ENCODE measurements around the gene ATP1A4.

Gene ATP1A4

DNA sequence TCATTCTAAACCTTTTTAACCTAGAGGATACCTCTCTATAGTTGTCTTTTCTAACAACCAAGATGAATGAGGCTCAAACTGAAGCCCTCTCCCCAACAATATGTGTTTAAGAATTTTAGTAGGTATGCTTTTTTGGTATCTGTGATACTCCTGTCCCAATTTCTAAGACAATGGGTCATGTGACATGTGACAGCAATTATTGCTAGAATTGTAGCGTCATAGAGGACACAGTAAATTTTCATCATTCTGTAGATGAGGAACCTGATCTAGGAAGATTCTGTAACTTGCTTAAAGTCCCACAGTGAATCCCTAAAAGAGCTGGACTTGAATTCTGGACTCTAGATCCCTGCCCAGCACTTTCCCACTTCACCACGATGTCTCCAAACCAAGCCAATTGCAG, 27.3 kb downstream of the ATP1A4 start:
- WGBS (ENCODE audit: insufficient coverage), result 100% methylated on average over 2 of the region's 2 CpGs
- H3K36me3 ChIP-seq (ENCODE audit: control insufficient read depth in 4 of 4, insufficient read depth in 4 of 4, low read length in 3 of 4), result no peaks in the 10 kb centered on the region
- POLR2A ChIA-PET, result no interaction called here

DNA sequence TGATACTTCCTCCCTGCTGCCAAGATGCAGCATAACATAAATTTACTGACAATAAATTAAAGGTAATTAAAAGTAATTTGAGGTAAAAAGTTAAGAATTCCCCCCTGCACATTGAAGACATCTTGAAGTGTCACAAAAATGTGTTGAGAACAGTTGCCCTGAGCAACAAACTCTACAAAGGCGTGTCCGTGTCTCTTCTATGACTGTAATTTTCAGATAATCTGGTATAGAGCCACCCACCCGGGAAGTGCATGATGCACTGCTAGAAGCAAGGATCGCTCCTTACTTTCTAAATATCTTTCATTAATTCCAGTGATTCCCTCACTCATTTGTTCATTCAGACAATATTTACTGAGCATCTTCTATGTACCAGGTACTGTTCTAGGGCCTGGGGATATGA, 27.9 kb downstream of the ATP1A4 start:
- Histone ChIP-seq H3K36me3 (ENCODE audit: control insufficient read depth in 4 of 4, insufficient read depth in 4 of 4, low read length in 3 of 4) (no peaks in the 10 kb centered on the region), H3K9me3 (ENCODE audit: control extremely low read depth in 1 of 5, control insufficient read depth in 4 of 5, insufficient read depth in 2 of 5, low read depth in 1 of 5, low read length in 4 of 5) (no peaks in the 10 kb centered on the region), H3K4me1 (ENCODE audit: control extremely low read depth in 1 of 4, control insufficient read depth in 4 of 4, insufficient read depth in 4 of 4, low read length in 3 of 4) (no peaks in the 10 kb centered on the region), H3K4me3 (ENCODE audit: control insufficient read depth in 1 of 7, extremely low read depth in 1 of 7, insufficient read depth in 4 of 7, low read depth in 2 of 7, low read length in 6 of 7) (no peak overlapping the region), H3K27me3 (replicated peaks in 2 of 5; ENCODE audit: control insufficient read depth in 4 of 5, insufficient read depth in 5 of 5, low read length in 4 of 5) (peaks cover 0 to 3% (median 0%) of the 10 kb centered on the region in 5 experiments), H3K27ac (ENCODE audit: insufficient read depth in 1 of 2, low read depth in 1 of 2, low read length in 2 of 2, poor library complexity in 1 of 2, severe bottlenecking in 2 of 2) (no peak overlapping the region)
- WGBS (ENCODE audit: insufficient coverage), result 100% methylated on average over 4 of the region's 4 CpGs
- no peak for DNase-seq
- CTCF ChIA-PET, result interaction anchor here (0.7 to 2.1 kb wide), 5 partner anchors 12 to 130 kb away, joined by 3 to 10 read pairs (median 3); no protein-coding TSS in a partner anchor
- POLR2A ChIA-PET, result no interaction called here

More for the DNA sequence above, 27.3 kb downstream of the ATP1A4 start:
- Histone ChIP-seq H3K27me3 (replicated peaks in 2 of 5; ENCODE audit: control insufficient read depth in 4 of 5, insufficient read depth in 5 of 5, low read length in 4 of 5) (peaks cover 0 to 3% (median 0%) of the 10 kb centered on the region in 5 experiments), H3K4me3 (ENCODE audit: control insufficient read depth in 1 of 7, extremely low read depth in 1 of 7, insufficient read depth in 4 of 7, low read depth in 2 of 7, low read length in 6 of 7) (no peak overlapping the region), H3K27ac (ENCODE audit: insufficient read depth in 1 of 2, low read depth in 1 of 2, low read length in 2 of 2, poor library complexity in 1 of 2, severe bottlenecking in 2 of 2) (no peak overlapping the region), H3K9me3 (ENCODE audit: control extremely low read depth in 1 of 5, control insufficient read depth in 4 of 5, insufficient read depth in 2 of 5, low read depth in 1 of 5, low read length in 4 of 5) (no peaks in the 10 kb centered on the region), H3K4me1 (ENCODE audit: control extremely low read depth in 1 of 4, control insufficient read depth in 4 of 4, insufficient read depth in 4 of 4, low read length in 3 of 4) (no peaks in the 10 kb centered on the region)
- no peak for DNase-seq
- CTCF ChIA-PET, result interaction anchor here (0.7 to 2.1 kb wide), 5 partner anchors 13 to 130 kb away, joined by 3 to 10 read pairs (median 3); no protein-coding TSS in a partner anchor

DNA sequence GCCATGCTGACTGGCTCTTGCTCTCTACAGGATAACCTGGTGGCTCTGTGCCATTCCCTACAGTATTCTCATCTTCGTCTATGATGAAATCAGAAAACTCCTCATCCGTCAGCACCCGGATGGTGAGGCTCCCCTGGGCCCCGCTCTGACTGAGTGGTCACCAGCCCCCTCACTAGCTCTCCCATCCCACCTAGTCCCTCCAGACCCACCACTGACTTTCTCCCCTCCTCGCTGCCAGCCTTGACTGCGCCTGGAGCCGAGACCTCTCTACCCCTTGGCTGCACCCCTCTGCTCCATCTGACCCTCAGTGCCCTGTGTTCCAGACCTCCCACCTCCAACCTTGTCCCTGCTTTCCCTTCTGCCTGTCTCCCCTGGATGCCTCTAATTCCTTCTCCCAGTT, 34.8 kb downstream of the ATP1A4 start:
- Histone ChIP-seq H3K36me3 (ENCODE audit: control insufficient read depth in 4 of 4, insufficient read depth in 4 of 4, low read length in 3 of 4) (no peaks in the 10 kb centered on the region), H3K27me3 (replicated peaks in 2 of 5; ENCODE audit: control insufficient read depth in 4 of 5, insufficient read depth in 5 of 5, low read length in 4 of 5) (no peaks in the 10 kb centered on the region), H3K27ac (ENCODE audit: insufficient read depth in 1 of 2, low read depth in 1 of 2, low read length in 2 of 2, poor library complexity in 1 of 2, severe bottlenecking in 2 of 2) (no peak overlapping the region), H3K4me1 (ENCODE audit: control extremely low read depth in 1 of 4, control insufficient read depth in 4 of 4, insufficient read depth in 4 of 4, low read length in 3 of 4) (no peaks in the 10 kb centered on the region), H3K4me3 (ENCODE audit: control insufficient read depth in 1 of 7, extremely low read depth in 1 of 7, insufficient read depth in 4 of 7, low read depth in 2 of 7, low read length in 6 of 7) (no peak overlapping the region), H3K9me3 (ENCODE audit: control extremely low read depth in 1 of 5, control insufficient read depth in 4 of 5, insufficient read depth in 2 of 5, low read depth in 1 of 5, low read length in 4 of 5) (no peaks in the 10 kb centered on the region)
- ChIA-PET CTCF (interaction anchor here (0.7 to 8.3 kb wide), 2 partner anchors 11 to 18 kb away, joined by 3 to 95 read pairs; partner anchors contain the start of gene PEA15), POLR2A (no interaction called here)
- WGBS (ENCODE audit: insufficient coverage), result 100% methylated on average over 7 of the region's 7 CpGs
- no peak for DNase-seq

DNA sequence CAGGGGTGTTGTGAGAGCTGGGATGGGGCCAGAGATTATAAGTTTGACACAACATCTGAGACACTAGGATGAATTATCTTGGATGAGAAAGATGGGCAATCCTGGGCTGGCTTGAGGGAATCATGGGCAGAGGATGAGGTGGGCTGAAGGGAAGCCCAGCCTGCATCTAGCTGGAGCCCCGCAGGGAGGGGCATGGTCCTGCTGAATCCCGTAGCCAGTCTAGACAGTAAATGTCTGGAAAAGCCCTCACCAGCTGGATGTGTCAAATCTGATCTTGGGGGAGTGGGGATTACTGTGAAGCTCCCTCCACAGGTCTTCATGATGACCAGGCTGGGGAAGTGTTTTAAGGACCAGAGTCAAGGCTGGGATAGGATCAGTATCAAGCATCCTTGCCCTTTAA, 35.3 kb downstream of the ATP1A4 start:
- no peaks in the 10 kb centered on the region for H3K36me3 ChIP-seq (ENCODE audit: control insufficient read depth in 4 of 4, insufficient read depth in 4 of 4, low read length in 3 of 4)
- ChIA-PET CTCF (interaction anchor here (2.1 to 8.3 kb wide), 3 partner anchors 18 to 85 kb away, joined by 5 to 95 read pairs (median 31); partner anchors contain the start of gene PEA15), POLR2A (no interaction called here)
- WGBS (ENCODE audit: insufficient coverage), result 90% methylated on average over 2 of the region's 2 CpGs
- H3K27ac ChIP-seq (ENCODE audit: insufficient read depth in 1 of 2, low read depth in 1 of 2, low read length in 2 of 2, poor library complexity in 1 of 2, severe bottlenecking in 2 of 2), result no peak overlapping the region
- H3K4me3 ChIP-seq (ENCODE audit: control insufficient read depth in 1 of 7, extremely low read depth in 1 of 7, insufficient read depth in 4 of 7, low read depth in 2 of 7, low read length in 6 of 7), result no peak overlapping the region
- H3K27me3 ChIP-seq (replicated peaks in 2 of 5; ENCODE audit: control insufficient read depth in 4 of 5, insufficient read depth in 5 of 5, low read length in 4 of 5), result no peaks in the 10 kb centered on the region
- DNase-seq, result no peak
- H3K9me3 ChIP-seq (ENCODE audit: control extremely low read depth in 1 of 5, control insufficient read depth in 4 of 5, insufficient read depth in 2 of 5, low read depth in 1 of 5, low read length in 4 of 5), result no peaks in the 10 kb centered on the region
- H3K4me1 ChIP-seq (ENCODE audit: control extremely low read depth in 1 of 4, control insufficient read depth in 4 of 4, insufficient read depth in 4 of 4, low read length in 3 of 4), result no peaks in the 10 kb centered on the region

DNA sequence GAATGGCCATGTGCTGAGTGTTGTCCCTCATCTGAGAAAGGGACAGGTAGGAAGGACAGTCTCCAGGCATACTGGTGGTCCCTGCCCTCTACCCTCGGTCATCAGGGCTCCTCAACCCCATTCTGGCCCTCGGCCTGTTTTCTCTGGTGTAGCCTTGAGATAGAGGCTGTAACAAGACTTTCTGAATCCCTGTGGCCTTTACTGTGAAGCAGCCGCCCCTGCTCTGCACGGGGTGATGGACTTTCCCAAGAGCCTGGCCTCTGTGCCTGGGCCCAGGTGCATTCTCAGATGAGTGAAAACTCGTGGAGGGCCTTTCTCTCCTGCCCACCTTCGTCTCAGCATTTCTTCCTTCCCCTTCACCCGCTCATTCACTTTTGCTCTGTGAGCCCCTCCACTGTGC, 36.0 kb downstream of the ATP1A4 start:
- 88% methylated on average over 7 of the region's 7 CpGs for whole genome bisulfite sequencing (ENCODE audit: insufficient coverage)
- H3K36me3 ChIP-seq (ENCODE audit: control insufficient read depth in 4 of 4, insufficient read depth in 4 of 4, low read length in 3 of 4), result no peaks in the 10 kb centered on the region
- ChIA-PET CTCF (interaction anchor here (0.5 to 8.3 kb wide), 7 partner anchors 9 to 86 kb away, joined by 3 to 95 read pairs (median 5); partner anchors contain the start of gene PEA15), POLR2A (no interaction called here)
- no peaks in the 10 kb centered on the region for H3K4me1 ChIP-seq (ENCODE audit: control extremely low read depth in 1 of 4, control insufficient read depth in 4 of 4, insufficient read depth in 4 of 4, low read length in 3 of 4)
- H3K9me3 ChIP-seq (ENCODE audit: control extremely low read depth in 1 of 5, control insufficient read depth in 4 of 5, insufficient read depth in 2 of 5, low read depth in 1 of 5, low read length in 4 of 5), result no peaks in the 10 kb centered on the region
- H3K27ac ChIP-seq (ENCODE audit: insufficient read depth in 1 of 2, low read depth in 1 of 2, low read length in 2 of 2, poor library complexity in 1 of 2, severe bottlenecking in 2 of 2), result no peak overlapping the region
- H3K27me3 ChIP-seq (replicated peaks in 2 of 5; ENCODE audit: control insufficient read depth in 4 of 5, insufficient read depth in 5 of 5, low read length in 4 of 5), result no peaks in the 10 kb centered on the region
- DNase-seq, result no peak
- no peak overlapping the region for H3K4me3 ChIP-seq (ENCODE audit: control insufficient read depth in 1 of 7, extremely low read depth in 1 of 7, insufficient read depth in 4 of 7, low read depth in 2 of 7, low read length in 6 of 7)

DNA sequence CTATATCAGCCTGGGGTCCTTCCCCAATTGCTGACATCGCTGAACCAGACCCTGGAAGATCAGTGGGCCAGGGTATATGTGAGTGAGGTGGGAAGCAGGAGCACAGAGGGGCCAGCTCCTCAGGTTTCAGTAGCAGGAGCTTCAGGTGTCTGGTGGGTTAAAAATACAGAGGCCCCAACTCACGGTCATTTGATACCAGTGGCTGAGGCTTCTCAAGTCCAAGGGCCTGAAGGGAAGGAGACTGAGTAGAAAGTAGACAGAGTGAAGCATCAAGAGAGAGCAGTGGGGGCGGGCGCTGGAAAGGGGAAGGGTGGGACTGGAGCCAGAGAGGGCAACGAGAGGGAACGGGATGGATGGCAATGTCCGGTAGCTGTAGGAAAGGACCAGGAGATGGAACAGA, 36.9 kb downstream of the ATP1A4 start:
- H3K27ac ChIP-seq (ENCODE audit: insufficient read depth in 1 of 2, low read depth in 1 of 2, low read length in 2 of 2, poor library complexity in 1 of 2, severe bottlenecking in 2 of 2), result no peak overlapping the region
- POLR2A ChIA-PET, result no interaction called here
- DNase-seq, result no peak
- no peaks in the 10 kb centered on the region for H3K36me3 ChIP-seq (ENCODE audit: control insufficient read depth in 4 of 4, insufficient read depth in 4 of 4, low read length in 3 of 4)
- WGBS (ENCODE audit: insufficient coverage), result 98% methylated on average over 6 of the region's 7 CpGs
- H3K4me3 ChIP-seq (ENCODE audit: control insufficient read depth in 1 of 7, extremely low read depth in 1 of 7, insufficient read depth in 4 of 7, low read depth in 2 of 7, low read length in 6 of 7), result no peak overlapping the region
- H3K9me3 ChIP-seq (ENCODE audit: control extremely low read depth in 1 of 5, control insufficient read depth in 4 of 5, insufficient read depth in 2 of 5, low read depth in 1 of 5, low read length in 4 of 5), result no peaks in the 10 kb centered on the region
- CTCF ChIA-PET, result interaction anchor here (1.1 to 8.3 kb wide), 6 partner anchors 8 to 103 kb away, joined by 3 to 95 read pairs (median 32); partner anchors contain the start of gene PEA15
- H3K4me1 ChIP-seq (ENCODE audit: control extremely low read depth in 1 of 4, control insufficient read depth in 4 of 4, insufficient read depth in 4 of 4, low read length in 3 of 4), result peaks cover 0 to 2% (median 0%) of the 10 kb centered on the region in 4 experiments
- peaks cover 0 to 2% (median 0%) of the 10 kb centered on the region in 5 experiments for H3K27me3 ChIP-seq (replicated peaks in 2 of 5; ENCODE audit: control insufficient read depth in 4 of 5, insufficient read depth in 5 of 5, low read length in 4 of 5)

DNA sequence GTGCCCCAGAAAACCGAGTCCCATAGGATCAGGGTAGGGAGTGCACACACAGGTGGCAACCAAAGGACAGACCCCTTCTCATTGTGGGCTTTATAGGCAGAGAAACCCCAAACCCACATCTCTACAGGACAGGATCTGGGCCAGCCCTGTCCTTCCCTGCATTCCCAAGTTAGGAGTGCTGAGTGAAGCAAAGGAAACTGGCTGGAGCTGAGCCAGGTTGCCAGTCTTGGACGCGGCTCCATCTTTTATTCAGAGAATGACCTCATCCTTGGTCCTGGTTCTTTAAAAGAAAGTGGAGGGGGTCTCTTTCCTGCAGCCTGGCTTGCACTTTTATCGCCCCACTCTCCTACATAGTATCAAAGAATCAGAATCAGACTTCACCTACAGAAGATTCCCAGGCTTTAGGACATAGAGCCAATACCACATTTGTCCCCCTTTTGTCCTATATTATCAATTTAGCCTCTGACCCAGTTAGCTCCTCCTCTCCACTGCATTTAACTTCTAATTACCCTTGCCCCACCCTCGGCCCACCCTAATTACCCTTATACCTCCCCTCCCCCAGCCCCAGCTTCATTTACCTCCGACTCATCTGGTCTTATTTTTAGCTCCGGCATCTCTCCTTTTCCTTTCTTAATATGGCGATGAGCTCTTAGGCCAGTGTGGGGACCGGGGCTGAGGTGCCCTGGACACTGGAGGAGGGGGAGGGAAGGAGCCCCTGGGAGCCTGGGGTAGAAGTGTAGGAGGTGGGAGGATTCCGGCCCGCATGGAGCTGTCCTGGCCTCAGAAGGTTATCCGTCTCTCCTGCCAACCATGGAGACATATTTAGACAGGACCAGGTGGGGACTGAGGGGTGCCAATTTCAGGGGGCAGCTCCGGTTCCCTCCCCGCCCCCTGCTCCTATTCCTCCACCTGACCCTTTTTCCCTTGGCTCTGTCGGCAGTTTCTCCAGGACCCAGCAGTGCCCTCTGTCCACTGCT, 38.5 kb downstream of the ATP1A4 start, which contains the start of gene CASQ1:
Gene CASQ1, plus strand, starts transcription at position 927 of the 977 bp plus-strand sequence. CDS start 177 bp downstream, outside the sequence.
- Histone ChIP-seq H3K27ac (ENCODE audit: insufficient read depth in 1 of 2, low read depth in 1 of 2, low read length in 2 of 2, poor library complexity in 1 of 2, severe bottlenecking in 2 of 2) (no peak within 1 kb of the TSS), H3K36me3 (ENCODE audit: control insufficient read depth in 4 of 4, insufficient read depth in 4 of 4, low read length in 3 of 4) (no peaks in the 10 kb centered on the region), H3K27me3 (replicated peaks in 2 of 5; ENCODE audit: control insufficient read depth in 4 of 5, insufficient read depth in 5 of 5, low read length in 4 of 5) (peaks cover 0 to 2% (median 0%) of the 10 kb centered on the region in 5 experiments), H3K9me3 (ENCODE audit: control extremely low read depth in 1 of 5, control insufficient read depth in 4 of 5, insufficient read depth in 2 of 5, low read depth in 1 of 5, low read length in 4 of 5) (no peaks in the 10 kb centered on the region), H3K4me3 (ENCODE audit: control insufficient read depth in 1 of 7, extremely low read depth in 1 of 7, insufficient read depth in 4 of 7, low read depth in 2 of 7, low read length in 6 of 7) (no peak within 1 kb of the TSS), H3K4me1 (ENCODE audit: control extremely low read depth in 1 of 4, control insufficient read depth in 4 of 4, insufficient read depth in 4 of 4, low read length in 3 of 4) (peaks cover 0 to 3% (median 0%) of the 10 kb centered on the region in 4 experiments)
- DNase-seq, result no peak
- CTCF ChIA-PET, result interaction anchor here (1.0 to 8.3 kb wide), 10 partner anchors 14 to 103 kb away, joined by 3 to 95 read pairs (median 18); partner anchors contain the start of gene PEA15
- WGBS (ENCODE audit: insufficient coverage), result 97% methylated on average over 11 of the region's 15 CpGs
- POLR2A ChIA-PET, result interaction anchor here (0.6 kb wide), 1 partner anchor 122 kb away, joined by 3 read pairs; no protein-coding TSS in a partner anchor

All from common myeloid progenitor, CD34-positive (primary cell).